ENCODE measurements around the gene LRIG1. TPM values are rescaled to one million over a fixed set of nuclear protein-coding genes. Genes with fewer than 3 reads are reported as not detected.

LRIG1 gene
- total and polyA plus RNA-seq, 7 donors, result 9.8 to 119 (median 41.1) TPM

GRCh38 chr3:66386011-66386924, 114.6 kb downstream of the LRIG1 start:
- Histone ChIP-seq H3K4me1 (peaks cover 6% of the 10 kb centered on the region), H3K27me3 (ENCODE audit: insufficient read depth in 3 of 3, low read length in 2 of 3) (no peaks in the 10 kb centered on the region), H3K36me3 (ENCODE audit: insufficient read depth in 1 of 2, low read depth in 1 of 2) (peaks cover 6 to 72% of the 10 kb centered on the region in 2 donors), H3K27ac (no peak overlapping the region), H3K9me3 (no peaks in the 10 kb centered on the region), H3K4me3 (no peak overlapping the region)
- 95 to 97% (median 97%) methylated on average over 12 of the region's 12 CpGs for WGBS, 3 donors
- intact Hi-C loops (cut with DNase I), result no loop called here
- ATAC-seq (no peak), DNase-seq (no peak)
- no peak for TF ChIP-seq CTCF (IDR thresholded peaks at IDR 0.05)

- intact Hi-C loops (cut with DNase I), result no loop called here
- TF ChIP-seq CTCF (IDR thresholded peaks at IDR 0.05), result no peak
- Histone ChIP-seq H3K4me1 (peaks cover 6% of the 10 kb centered on the region), H3K27me3 (ENCODE audit: insufficient read depth in 3 of 3, low read length in 2 of 3) (no peaks in the 10 kb centered on the region), H3K36me3 (ENCODE audit: insufficient read depth in 1 of 2, low read depth in 1 of 2) (peaks cover 9 to 78% of the 10 kb centered on the region in 2 donors), H3K4me3 (no peak overlapping the region), H3K9me3 (no peaks in the 10 kb centered on the region), H3K27ac (no peak overlapping the region)
- no peak for ATAC-seq
- DNase-seq, result no peak
Measured at GRCh38 chr3:66385066-66385465, 115.8 kb downstream of the LRIG1 start.

- DNase-seq (no peak), ATAC-seq (no peak)
- peaks cover 6% of the 10 kb centered on the region for H3K4me1 ChIP-seq
- 87 to 92% (median 92%) methylated on average over 20 of the region's 20 CpGs for WGBS, 3 donors
- H3K27me3 ChIP-seq (ENCODE audit: insufficient read depth in 3 of 3, low read length in 2 of 3), result no peaks in the 10 kb centered on the region
- intact Hi-C loops (cut with DNase I), result no loop called here
- H3K36me3 ChIP-seq (ENCODE audit: insufficient read depth in 1 of 2, low read depth in 1 of 2), result peaks cover 9 to 87% of the 10 kb centered on the region in 2 donors
- no peak for TF ChIP-seq CTCF (IDR thresholded peaks at IDR 0.05)
- no peak overlapping the region for H3K27ac ChIP-seq
- H3K9me3 ChIP-seq, result no peaks in the 10 kb centered on the region
- no peak overlapping the region for H3K4me3 ChIP-seq
Measured at GRCh38 chr3:66383998-66384745, 116.7 kb downstream of the LRIG1 start.

- intact Hi-C loops (cut with DNase I), result no loop called here
Measured at GRCh38 chr3:66383023-66383422, 117.8 kb downstream of the LRIG1 start.

More at GRCh38 chr3:66383023-66383422, 117.8 kb downstream of the LRIG1 start:
- H3K36me3 ChIP-seq (ENCODE audit: insufficient read depth in 1 of 2, low read depth in 1 of 2), result peaks cover 11 to 91% of the 10 kb centered on the region in 2 donors
- ATAC-seq (no peak), DNase-seq (no peak)
- H3K27ac ChIP-seq, result no peak overlapping the region
- no peak overlapping the region for H3K4me3 ChIP-seq
- no peak for TF ChIP-seq CTCF (IDR thresholded peaks at IDR 0.05)
- no peaks in the 10 kb centered on the region for H3K9me3 ChIP-seq
- WGBS, 3 donors, result 93 to 94% (median 94%) methylated on average over 18 of the region's 18 CpGs
- peaks cover 6% of the 10 kb centered on the region for H3K4me1 ChIP-seq
- no peaks in the 10 kb centered on the region for H3K27me3 ChIP-seq (ENCODE audit: insufficient read depth in 3 of 3, low read length in 2 of 3)

Measured in psoas muscle (tissue), 8 donors.